ENCODE results near the gene TMEM126B.
"Not testable (repeated sequence)": the region's sequence is repeated elsewhere in the genome, so short reads cannot be mapped to it uniquely, and the experiment has no call there.

TMEM126B gene

DNA sequence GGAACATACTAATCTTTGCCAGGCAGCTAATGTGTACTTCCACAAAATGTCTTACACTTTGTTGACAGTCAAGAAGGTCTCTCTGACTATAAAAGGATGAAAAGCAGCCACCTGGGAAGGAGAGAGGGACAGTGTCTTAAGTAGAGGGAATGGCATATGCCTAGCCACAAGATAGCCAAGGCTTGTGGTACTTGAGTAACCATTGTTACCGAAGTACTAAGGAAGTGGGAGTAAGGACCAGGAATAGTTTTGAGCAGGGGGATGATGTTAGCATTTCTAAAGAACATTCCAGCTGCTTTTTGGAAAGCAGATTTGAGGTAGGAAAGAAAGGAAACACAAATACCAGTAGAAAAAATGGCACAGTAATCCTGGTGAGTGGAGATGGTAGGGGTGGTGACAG, 22.7 kb downstream of the TMEM126B start:
- no peak for DNase-seq

DNA sequence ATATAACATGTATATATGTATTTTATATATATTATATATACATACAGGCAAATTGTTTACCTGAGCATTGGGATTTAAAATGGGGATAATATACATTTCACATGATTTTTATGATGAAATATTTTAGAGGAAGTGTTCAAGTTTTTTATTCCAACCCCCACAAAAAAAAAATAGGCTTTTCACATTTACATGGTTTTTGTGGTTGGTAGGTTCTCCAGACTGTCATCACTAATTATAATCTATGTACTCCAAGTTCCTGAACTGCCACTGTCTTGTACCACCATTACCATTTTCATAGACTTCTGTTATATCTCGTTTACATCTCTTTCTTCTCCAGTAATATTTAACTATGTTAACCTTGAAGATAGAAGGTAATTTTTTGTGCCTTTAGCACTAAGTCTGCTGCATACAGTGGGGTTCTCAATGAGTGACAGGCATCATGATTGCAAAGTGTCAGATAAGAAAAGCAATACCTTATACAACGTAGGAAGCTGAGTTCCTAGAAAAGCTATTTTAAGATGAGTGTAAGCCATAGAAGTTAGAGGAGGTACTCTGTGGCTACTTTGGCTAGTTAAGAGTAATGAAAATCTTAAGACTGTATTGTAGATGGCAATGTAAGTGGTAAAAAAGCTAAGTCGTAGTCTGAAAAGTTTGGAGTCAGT, 24.5 kb downstream of the TMEM126B start:
- DNase-seq, result no peak

DNA sequence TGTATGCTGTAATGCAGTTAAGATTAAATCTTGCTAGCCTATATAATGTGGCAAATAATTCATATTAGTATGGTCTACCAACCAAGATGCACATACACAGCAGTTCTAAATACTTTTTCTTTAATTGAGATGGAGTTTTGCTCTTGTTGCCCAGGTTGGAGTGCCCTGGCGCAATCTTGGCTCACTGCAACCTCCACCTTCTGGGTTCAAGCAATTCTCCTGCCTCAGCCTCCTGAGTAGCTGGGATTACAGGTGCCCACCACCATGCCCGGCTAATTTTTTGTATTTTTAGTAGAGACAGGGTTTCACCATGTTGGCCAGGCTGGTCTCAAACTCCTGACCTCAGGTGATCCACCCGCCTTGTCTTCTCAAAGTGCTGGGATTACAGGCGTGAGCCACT, 25.9 kb downstream of the TMEM126B start:
- DNase-seq, result not testable (repeated sequence)

DNA sequence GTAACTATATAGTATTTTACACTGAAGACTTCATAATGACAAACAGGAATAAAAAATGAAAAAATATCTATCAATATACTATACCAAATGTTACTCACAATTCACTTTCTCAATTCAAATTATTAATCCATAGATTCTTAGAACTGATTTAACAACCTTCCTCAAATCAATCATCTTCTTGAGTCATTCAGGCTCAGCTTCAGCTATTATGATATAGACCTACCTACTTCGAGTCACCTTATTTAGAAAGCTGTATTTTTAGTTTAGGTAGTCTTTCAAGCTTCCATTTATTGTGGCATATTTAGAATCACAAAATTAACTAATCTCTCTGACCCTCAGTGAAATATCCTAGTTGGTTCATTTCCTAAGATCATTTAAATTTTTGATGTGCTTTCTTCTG, 28.4 kb downstream of the TMEM126B start:
- no peak for DNase-seq

DNA sequence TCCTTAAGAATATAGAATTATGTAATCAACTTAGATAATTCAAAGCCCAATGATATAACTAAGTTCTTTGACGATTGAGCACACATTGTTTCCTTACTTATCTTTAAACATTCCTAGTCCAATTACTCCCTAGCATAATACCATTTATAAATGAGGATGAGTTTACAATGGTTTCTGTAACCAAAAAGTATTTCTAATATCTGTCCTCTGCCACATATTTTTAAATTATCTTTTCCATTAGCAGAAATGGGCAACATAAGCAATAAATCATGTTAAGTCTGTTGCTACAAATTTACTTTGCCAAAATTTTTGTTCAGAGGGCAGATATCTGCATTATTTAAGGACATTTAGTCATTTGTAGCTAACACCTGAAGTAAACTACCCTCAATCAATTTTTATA, 29.8 kb downstream of the TMEM126B start:
- no peak for DNase-seq

DNA sequence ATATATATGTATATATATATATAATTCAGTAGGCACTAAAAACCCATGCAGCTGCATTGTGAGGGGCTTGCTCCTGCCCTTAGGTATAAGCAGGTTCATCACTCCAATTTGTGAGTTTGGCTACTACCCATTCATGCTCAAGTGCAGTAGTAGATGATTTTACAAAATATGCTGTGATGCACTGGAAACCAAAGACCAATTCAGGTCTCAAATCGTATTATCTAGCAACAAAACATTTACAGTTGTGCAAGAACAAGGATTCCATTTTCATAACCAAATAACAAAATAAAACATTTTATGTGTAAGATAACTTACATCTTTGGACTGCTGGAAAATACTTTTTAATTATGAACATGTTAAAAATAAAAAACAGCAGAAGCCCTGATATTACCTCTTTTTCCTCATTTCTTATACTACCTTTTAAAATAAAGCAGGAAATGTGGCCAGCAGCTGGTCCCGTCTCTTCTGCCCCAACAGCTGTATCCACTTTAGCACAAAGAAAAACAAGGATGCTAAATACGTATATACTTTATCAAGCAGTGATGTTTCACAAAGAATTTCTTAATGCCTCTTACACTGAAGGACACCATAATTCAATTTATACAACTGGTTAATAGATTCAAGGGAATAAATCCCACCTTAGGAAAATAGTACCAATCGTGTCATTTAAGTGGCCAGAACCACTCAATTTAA, 33.7 kb downstream of the TMEM126B start:
- no peak for DNase-seq

DNA sequence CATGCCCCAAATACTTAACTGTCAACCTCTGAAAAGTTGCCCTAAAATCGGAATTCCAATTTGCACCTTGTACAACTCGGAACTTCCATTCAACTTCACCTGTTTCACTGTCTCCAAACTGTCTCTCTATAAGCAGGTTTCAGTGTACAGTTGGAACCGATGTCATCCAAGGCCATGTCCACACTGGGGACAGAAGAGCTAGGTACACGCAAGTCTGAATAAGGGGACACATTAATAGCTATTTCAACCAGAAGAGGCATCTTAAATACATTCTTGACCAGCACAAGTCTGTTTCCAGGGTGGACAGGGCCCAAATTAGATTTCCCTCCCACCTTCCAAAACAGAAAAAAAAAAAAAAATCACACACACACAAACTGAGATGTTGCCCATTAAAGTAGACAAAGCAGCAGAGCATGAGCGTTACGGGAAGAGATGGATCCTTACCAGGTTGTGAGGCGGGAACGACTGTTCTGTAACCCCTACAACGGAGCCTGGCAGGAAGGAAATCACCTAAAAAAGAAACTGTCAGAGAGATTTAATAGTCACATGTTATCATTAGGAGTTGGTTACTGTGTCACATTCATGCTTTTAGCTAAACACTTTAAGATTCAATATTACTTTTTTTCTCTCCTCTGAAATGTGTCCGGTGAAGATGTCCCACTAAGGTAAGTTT, 34.8 kb downstream of the TMEM126B start:
- DNase-seq, result no peak

DNA sequence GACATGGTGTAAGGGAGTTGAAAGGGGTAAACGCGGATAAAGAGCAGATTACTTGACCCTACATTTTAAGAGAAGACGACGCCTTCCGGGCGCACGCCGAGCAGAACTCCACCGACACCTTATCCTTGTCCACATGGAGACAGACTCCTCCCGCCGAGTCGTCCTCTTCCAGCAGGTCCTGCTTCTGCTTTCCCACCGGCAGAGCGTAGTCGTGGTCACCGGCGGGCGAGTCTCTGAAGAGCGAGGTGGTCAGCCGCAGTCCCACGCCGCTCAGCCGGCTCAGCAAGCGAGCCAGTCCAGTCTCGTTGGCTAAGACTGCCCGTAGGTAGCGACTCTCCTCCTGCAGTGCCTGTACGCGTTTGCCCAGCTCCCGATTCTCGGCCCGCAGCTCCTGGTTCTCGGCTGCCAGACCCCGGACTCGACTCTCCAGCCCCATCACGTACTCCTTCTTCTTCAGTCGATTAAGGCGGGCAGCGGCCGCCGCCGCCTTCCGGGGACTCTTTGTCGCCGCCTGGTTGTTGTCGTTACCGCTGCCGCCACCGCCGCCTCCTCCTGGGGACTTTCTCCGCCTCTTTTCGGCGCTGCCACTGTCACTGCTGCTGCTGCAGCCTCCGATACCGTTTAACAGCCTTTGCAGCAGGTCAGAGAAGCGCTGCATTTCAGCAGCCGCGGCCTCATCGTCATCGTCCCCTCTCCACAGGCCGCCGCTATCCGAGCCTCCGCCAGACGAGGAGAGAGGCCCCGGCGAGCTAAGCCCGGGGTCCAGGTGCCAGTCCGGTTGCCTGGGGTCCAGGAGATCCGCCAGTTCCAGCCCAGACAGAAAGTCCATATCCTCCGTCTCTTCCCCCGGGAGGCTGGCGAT, 35.6 kb downstream of the TMEM126B start:
- peak; percentile 18 for DNase-seq

DNA sequence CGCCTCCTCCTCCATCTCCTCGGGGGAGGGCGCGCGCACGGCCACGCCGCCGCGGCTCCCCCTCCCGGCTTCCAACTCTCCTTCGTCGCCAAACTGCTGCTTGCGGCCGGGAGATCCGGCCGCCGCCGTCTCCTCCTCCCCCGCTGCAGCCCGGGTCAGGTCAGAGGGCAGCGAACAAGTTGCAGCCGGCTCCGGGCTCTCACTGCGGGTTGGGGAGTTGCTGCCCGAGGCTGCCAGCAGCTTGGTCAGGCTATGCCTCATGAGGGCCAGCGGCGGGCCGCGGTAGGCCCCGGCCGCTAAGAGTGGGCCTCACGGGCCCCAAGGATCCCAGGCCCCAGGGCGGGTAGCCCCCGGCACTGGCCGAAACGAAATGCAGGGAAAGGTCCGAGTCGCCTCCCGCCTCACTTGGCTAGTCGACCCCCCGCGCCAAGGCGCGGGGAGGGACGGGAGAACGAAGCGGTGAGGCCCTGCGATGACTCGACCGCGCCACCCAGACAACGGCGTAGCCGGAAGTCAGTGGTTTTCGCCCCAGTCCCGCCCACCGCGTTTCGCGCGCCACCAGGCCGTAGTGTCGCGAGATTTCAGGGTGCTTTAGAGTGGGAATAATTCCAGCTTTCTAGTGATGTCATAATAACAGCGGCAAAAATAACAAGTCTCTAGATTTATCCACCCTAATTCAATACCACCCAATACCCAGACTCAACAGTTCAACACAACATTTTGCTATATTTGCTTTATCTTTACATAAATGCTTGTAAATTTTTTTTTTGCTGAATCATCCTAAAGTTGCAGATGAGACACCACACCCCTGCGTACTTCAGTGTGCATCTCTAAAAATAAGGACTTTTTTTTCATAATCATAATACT, 36.5 kb downstream of the TMEM126B start, which contains the start of gene CREBZF:
TSS of gene CREBZF (minus strand) at position 515 of the 867 bp plus-strand sequence. CDS start at position 261, 254 bp downstream.
- peak; percentile 67 for DNase-seq

DNA sequence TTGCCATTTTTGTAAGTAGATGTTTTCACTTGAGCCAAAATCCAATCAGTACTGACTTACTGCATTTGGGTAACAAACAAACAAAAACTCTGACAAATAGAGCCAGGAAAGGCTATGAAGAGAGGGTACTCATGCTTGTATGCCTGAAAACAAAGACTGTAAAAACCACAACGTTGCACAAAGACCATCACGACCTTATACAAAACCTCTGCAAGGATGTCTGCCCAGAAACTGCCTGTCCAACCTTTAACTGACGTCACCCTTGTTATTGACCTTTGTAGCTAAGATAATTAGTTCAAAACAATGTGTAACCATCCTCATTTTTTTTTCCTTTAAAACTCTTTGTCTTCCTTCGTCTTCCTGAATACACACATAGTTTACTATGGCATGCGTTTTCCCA, 37.3 kb downstream of the TMEM126B start:
- DNase-seq, result no peak

DNA sequence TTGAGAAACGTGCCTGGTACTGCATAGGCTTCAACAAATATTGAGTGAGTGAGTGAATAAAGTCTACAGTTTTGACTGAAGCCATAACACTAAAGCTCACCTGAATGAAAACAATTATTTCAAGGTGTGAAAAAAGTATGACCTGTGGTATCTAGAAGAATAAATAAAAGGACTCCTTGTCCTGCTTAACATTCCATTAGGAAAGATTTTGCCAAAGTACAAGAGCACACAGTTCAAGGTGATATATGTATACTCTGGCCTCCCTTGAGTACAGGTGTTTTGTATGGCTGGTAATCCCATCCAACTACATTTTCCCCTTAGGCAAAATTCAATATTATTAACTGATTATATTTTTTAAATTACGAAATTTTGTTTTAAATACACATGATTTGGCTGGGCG, 38.3 kb downstream of the TMEM126B start:
- no peak for DNase-seq

DNA sequence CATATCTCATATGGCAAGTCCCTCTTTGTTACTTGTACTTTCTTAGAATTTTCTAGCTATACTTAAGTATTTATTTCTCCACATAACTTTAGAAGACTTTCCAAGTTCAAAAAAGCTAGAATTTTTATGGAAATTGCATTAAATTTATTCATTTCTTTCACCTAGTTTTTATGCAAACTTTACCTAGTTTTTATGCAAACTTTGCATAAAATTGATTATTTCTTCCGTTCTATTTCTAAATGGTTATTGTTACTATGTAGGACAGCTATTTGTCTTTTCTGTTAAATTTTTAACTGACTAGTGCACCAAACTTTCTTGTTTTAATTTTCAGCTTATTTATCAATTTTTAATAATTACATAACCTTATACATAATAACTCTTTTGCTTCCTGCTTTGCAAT, 39.8 kb downstream of the TMEM126B start:
- DNase-seq, result no peak

DNA sequence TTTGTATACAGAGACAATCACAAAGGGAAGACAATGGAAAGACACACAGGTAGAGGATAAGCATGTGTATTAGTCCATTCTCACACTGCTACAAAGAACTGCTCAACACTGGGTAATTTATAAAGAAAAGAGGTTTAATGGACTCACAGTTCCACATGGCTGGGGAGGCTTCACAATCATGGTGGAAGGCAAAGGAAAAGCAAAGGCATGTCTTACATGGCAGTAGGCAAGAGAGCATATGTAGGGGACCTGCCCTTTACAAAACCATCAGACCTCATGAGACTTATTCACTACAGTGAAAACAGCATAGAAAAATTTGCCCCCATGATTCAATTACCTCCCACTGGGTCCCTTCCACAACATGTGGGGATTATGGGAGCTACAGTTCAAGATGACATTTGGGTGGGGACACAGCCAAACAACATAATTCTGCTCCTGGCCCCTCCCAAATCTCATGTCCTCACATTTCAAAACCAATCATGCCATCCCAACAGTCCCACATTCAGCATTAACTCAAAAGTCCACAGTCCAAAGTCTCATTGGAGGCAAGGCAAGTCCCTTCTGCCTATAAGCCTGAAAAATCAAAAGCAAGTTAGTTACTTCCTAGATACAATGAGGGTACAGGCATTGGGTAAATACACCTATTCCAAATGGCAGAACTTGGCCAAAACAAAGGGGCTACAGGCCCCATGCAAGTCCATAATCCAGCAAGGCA, 42.7 kb downstream of the TMEM126B start:
- DNase-seq, result not testable (repeated sequence)

DNA sequence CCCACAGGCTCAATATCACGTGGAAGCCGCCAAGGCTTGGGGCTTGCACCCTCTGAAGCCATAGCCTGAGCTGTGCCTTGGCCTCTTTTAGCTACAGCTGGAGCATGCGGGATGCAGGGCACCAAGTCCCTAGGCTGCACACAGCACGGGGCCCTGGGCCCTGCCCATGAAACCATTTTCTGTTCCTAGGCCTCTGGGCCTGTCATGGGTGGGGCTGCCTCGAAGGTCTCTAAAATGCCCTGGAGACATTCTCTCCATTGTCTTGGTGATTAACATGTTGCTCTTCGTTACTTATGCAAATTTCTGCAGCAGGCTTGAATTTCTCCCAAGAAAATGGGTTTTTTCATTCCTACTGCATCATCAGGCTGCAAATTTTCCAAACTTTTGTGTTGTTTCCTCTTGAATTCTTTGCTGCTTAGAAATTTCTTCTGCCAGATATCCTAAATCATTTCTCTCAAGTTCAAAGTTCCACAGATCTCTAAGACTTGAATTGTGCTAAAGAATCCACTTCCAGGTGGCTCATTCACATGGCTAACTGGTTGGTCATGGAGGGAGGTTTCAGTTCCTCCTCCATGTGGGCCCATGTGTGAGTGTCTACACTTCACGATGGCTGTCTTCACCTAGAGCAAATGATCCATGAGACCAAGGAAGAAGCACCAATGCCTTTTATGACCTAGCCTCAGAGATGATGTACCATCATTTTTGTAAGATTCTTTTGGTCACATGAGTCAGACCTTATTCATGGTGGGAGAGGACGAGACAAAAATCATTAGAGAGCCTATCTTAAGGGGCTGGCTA, 43.9 kb downstream of the TMEM126B start:
- no peak for DNase-seq

DNA sequence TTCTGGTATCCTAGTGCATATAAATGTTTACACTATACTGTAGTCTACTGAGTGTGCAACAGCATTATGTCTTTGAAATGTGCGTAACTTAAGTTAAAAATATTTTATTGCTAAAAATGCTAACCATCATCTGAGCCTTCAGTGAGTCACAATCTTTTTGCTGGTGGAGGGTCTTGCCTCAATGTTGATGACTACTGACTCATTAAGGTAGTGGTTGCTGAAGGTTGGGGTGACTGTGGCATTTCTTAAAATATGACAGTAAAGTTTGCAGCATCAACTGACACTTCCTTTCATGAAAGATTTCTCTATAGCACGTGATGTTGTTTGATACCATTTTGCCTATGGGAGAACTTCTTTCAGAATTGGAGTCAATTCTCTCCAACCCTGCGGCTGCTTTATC, 45.0 kb downstream of the TMEM126B start:
- DNase-seq, result no peak

DNA sequence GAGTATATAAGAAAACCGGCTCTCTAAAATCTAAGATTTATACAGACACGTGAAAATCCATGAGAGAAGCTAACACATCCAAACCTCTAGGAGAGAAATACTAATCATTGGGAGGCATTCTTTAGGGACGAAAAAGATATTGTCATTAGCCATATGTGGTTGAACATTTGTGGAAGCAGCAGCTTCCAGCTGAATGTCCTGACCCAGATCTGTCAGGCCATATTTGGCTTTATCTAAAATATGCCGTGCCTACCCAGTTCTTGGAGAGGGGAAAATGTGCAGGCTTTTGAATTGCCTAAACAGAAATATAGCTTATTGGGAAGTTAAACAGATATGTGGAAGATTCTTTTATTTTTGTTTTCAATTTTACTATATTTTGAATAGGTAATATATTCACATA, 51.2 kb downstream of the TMEM126B start:
- no peak for DNase-seq

DNA sequence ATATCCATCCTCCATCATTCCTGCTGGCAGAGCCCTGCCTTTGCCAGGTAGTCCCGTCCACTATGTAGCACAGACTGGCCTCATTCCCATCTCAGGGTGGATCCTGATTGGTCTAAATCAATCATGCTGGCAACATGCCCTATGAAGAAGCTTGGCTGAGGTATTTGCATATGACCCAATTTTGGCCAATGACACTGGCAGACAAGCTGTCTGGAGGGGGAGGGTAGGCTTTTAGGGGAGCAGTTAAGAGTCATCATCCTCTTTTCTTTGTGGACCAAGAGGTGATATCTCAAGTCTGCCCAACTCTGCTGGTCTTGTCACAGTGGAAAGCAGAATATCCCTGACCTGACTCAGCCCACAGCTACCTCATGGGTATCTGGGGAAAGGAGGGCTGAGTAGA, 52.5 kb downstream of the TMEM126B start:
- no peak for DNase-seq

DNA sequence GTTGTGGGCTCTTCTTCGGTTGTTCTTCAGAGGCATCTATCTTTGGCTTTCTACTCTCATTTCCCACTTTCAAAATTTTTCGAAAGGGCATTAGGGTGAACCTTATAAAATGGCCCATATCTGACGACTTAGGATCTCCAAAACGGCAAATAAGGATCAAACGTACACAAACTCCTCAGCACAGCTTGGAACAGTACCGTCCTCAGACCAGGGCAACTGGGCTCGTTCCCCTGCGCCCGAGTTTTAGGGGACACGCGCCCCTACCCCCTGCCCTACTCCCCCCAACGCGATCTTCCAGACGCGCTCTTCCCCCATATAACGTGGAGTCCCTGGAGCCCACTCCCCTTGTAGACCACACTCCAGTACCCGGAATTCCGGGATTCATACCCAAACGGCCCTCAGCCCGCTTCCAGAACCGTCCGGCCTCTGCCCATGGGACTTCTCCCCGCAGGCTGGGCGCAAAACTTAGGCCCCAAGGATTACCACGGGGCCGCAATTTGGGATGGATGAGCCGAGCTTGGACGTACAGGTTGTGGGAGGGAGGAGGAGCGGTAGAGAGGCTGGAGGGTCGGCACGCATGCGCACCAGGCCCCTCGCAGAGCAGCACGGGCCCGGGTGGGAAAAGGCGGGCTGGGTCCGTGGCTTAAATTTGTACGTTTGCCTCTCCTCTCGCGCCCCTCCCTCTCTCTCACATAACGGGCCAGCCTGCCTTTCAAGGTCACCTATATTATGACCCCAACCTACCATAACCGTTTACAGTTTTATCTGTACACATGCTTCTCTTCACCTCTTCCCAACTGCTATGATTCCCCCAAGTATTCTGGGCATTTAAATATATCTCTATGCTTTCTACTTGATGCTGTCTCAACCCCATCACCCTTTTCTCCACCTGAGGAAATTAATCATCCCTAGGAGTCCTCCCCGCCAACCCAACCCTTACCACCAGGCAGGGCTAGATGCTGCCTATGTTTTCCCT, 54.2 kb downstream of the TMEM126B start:
- peak; percentile 1 for DNase-seq

DNA sequence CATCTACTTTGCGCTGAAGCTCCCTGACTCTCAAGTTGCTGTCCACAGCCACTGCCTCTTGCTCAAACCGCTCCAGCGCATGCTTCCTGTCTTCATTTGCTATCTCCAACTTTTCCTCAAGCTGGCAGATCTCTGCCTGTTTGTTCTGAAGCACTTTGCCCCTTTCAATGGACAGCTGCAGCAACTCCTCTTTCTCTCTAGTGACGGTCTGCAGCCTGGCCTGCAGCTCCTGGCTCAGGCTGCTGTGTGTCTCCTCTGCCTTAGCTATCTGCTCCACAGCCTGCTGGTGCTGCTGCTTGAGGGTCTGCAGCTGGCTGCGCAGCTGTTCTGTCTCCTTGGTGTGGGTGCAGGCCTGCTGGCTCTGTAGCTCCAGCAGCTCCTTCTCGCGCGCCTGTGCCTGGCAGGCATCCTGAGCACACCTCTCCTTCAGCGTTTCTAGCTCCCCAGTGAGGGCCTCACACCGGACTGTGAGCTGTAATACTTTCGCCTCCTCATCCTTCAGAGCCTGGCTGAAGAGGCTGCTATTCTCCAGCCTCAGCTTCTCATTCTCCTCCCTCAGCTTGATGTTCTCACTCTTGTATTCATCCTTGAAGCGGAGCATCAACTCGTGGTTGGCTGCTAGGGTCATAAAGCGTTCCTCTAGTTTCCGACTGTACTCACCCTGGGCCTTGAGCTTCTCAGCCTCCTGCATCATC, 56.9 kb downstream of the TMEM126B start:
- DNase-seq, result no peak

Data from GOT3 (cell line).